Peyer's patch (tissue), 4 donors: Measurements from ENCODE around the gene MTMR6. TPM values are rescaled to one million over a fixed set of nuclear protein-coding genes. Genes with fewer than 3 reads are reported as not detected.

Source experiments
- DNase-seq, 3 donors: peaks; one replicate each; pipeline ENCODE4 v3.0.0-alpha.2; 2017 to 2019
- H3K27ac ChIP-seq, 4 donors: fragments of 200-600 bp; sonication (generic); one replicate each; pipeline ENCODE4 v1.5.1; 2016 to 2019
- H3K27me3 ChIP-seq, 2 donors: fragments of 200-600 bp; sonication (generic); one replicate each; pipeline ENCODE4 v1.5.1; 2019
- H3K36me3 ChIP-seq, 3 donors: fragments of 200-600 bp; sonication (generic); one replicate each; pipeline ENCODE4 v1.5.1; 2016 to 2019
- H3K4me1 ChIP-seq, 4 donors: fragments of 200-600 bp; sonication (generic); one replicate each; pipeline ENCODE4 v1.5.1; 2016 to 2019
- H3K4me3 ChIP-seq, 4 donors: fragments of 200-600 bp; sonication (generic); 1 replicate in 3 of 4; 2 replicates in 1 of 4; pipeline ENCODE4 v1.5.1; 2016 to 2019; ENCODE audit warnings: mild to moderate bottlenecking in 1 of 4
- H3K9me3 ChIP-seq, 4 donors: fragments of 200-600 bp; sonication (generic); one replicate each; pipeline ENCODE4 v1.5.1; 2016 to 2019; ENCODE audit warnings: mild to moderate bottlenecking in 1 of 4
- POLR2A ChIP-seq, 2 donors: fragments of 450-650 bp; IDR thresholded peaks; one replicate each; pipeline ENCODE4 v1.5.1; 2017; ENCODE audit warnings: antibody characterized with exemption in 2 of 2, mild to moderate bottlenecking in 2 of 2, moderate library complexity in 2 of 2
- total RNA-seq, 4 donors: library from RNA; depleted of rRNA; stranded (reverse); fragments of >200 nt; gene quantifications; one replicate each; pipeline ENCODE4 v1.1.0, GENCODE V29; 2016
- TF ChIP-seq, protein P1 (sequence below), 6 experiments: fragments of 450-650 bp in 4 of 6; fragments of 200-600 bp in 2 of 6; sonication (generic) in 1 of 6; IDR thresholded peaks; one replicate each; pipeline ENCODE4 v1.5.1; 2017 to 2019; ENCODE audit warnings: antibody characterized with exemption in 6 of 6, mild to moderate bottlenecking in 3 of 6, moderate library complexity in 1 of 6

The MTMR6 gene
- total RNA-seq, 4 donors from 2014 or later = 6.4 to 14.9 (median 10.6) TPM

DNA sequence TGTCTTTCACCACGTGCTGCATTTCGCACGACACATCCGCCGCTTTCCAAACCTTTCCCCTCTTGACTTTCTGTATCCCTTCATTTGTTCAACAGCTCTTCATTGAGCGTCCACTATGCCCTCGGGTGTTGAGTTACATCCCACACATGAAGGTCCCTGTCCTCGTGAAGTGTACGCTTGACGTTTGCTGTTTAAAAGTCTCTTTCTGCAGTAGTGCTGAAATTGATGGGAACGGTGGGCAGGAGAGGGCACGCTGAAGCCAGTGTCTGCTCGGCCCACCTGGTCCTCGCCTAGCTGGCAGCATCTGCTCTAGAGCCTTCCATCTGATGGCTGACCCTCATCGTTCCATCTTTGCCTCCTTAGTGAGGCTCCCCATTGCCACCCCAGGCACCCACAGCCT lies 59.6 kb downstream of the MTMR6 start:
- no peak overlapping the region for H3K4me3 ChIP-seq
- no peaks in the 10 kb centered on the region for H3K4me1 ChIP-seq
- no peaks in the 10 kb centered on the region for H3K9me3 ChIP-seq
- TF ChIP-seq POLR2A (IDR thresholded peaks at IDR 0.05) = no peak
- TF ChIP-seq, protein P1, sequence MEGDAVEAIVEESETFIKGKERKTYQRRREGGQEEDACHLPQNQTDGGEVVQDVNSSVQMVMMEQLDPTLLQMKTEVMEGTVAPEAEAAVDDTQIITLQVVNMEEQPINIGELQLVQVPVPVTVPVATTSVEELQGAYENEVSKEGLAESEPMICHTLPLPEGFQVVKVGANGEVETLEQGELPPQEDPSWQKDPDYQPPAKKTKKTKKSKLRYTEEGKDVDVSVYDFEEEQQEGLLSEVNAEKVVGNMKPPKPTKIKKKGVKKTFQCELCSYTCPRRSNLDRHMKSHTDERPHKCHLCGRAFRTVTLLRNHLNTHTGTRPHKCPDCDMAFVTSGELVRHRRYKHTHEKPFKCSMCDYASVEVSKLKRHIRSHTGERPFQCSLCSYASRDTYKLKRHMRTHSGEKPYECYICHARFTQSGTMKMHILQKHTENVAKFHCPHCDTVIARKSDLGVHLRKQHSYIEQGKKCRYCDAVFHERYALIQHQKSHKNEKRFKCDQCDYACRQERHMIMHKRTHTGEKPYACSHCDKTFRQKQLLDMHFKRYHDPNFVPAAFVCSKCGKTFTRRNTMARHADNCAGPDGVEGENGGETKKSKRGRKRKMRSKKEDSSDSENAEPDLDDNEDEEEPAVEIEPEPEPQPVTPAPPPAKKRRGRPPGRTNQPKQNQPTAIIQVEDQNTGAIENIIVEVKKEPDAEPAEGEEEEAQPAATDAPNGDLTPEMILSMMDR (IDR thresholded peaks at IDR 0.05) = no peak
- peaks cover 0 to 4% of the 10 kb centered on the region in 2 donors for H3K27me3 ChIP-seq
- no peak for DNase-seq
- H3K27ac ChIP-seq = no peak overlapping the region
- no peaks in the 10 kb centered on the region for H3K36me3 ChIP-seq

DNA sequence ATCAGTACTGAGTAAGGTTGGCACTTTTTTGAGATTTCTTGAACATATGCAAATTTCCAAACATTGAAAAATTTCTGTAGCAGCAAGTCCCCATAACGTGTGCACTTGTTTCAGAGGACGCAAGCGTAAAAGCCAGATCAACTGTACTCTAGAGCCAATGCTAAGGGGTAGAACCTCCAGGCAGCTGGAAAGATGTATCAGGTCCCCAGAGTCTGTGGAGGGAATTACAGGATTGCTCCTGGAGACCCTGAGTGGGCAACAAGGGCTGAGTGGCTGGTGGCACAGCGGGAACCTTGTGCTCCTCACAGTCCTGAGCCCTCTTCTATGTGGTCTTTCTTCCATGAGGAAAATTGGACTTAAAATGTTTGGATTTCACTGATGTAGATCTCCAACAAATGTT lies 61.3 kb downstream of the MTMR6 start:
- Histone ChIP-seq H3K36me3 (no peaks in the 10 kb centered on the region), H3K27ac (no peak overlapping the region), H3K4me1 (no peaks in the 10 kb centered on the region), H3K4me3 (no peak overlapping the region), H3K27me3 (peaks cover 0 to 4% of the 10 kb centered on the region in 2 donors), H3K9me3 (no peaks in the 10 kb centered on the region)
- no peak for DNase-seq
- TF ChIP-seq, protein P1 (IDR thresholded peaks at IDR 0.05) = no peak
- no peak for TF ChIP-seq POLR2A (IDR thresholded peaks at IDR 0.05)

DNA sequence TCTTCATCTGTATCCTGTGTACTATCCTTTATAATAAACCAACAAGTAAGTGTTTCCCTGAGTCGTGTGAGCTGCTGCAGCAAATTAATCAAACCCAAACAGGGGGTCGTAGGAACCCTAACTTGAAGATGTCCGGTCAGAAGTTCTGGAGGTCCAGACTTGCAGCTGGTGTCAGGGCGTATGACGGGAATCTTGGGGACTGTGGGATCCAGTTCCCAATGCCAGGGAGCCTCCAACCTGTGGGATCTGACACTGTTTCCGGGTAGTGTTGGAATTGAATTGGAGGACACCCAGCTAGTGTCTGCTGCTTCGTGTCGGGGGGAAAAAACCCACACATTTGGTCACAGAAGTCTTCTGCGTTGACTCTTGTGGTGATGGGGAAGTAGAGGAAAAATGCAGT lies 63.1 kb downstream of the MTMR6 start:
- DNase-seq = no peak
- no peak overlapping the region for H3K4me3 ChIP-seq

DNA sequence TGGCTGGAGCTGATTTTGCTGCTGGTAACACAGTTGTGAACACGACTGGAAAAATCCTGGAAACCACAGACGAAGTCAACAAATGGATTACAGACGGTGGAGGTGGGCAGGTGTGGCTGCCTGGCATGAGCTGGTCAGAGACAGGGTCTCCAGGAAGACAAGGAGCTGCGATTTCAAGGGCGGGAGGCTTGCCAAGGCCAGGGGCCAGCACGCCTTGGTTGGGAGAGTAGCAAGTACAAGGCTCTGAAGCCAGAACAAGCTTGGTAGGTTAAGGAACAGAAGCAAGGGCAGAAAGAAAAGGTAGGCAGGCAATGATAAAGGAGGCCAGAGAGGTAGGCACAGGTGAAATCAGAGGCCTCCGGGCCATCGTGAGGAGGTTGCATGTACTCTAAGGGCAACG lies 64.5 kb downstream of the MTMR6 start:
- TF ChIP-seq, protein P1 (IDR thresholded peaks at IDR 0.05) = no peak
- TF ChIP-seq POLR2A (IDR thresholded peaks at IDR 0.05) = no peak
- no peak overlapping the region for H3K4me3 ChIP-seq
- H3K9me3 ChIP-seq = no peaks in the 10 kb centered on the region
- H3K4me1 ChIP-seq = no peaks in the 10 kb centered on the region
- H3K27ac ChIP-seq = no peak overlapping the region
- no peaks in the 10 kb centered on the region for H3K27me3 ChIP-seq
- H3K36me3 ChIP-seq = no peaks in the 10 kb centered on the region
- DNase-seq = no peak

More for the DNA sequence above, 63.1 kb downstream of the MTMR6 start:
- no peak overlapping the region for H3K27ac ChIP-seq
- H3K27me3 ChIP-seq = no peaks in the 10 kb centered on the region
- no peaks in the 10 kb centered on the region for H3K9me3 ChIP-seq
- H3K36me3 ChIP-seq = no peaks in the 10 kb centered on the region
- H3K4me1 ChIP-seq = no peaks in the 10 kb centered on the region
- TF ChIP-seq, protein P1 (IDR thresholded peaks at IDR 0.05) = no peak
- no peak for TF ChIP-seq POLR2A (IDR thresholded peaks at IDR 0.05)

DNA sequence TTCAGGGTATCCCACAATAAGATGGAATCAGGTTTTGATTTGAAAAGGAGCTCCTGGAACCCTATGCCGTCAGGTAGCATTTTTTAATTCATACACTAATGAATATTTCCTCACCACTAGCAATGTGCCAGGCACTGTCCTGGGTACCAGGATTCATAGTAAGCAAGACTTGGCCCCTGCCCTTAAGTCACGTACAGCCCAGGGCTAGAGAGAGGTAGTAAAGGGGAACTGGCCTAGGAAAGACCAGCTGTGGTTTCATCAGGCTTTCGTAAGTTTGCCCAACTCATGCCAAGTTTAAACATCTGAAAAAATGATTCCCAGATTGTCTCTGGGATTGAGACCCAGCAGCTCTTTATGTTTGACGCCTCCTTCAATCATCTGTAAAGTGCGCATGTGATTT lies 69.3 kb downstream of the MTMR6 start:
- no peaks in the 10 kb centered on the region for H3K9me3 ChIP-seq

More for the DNA sequence above, 69.3 kb downstream of the MTMR6 start:
- H3K27me3 ChIP-seq = no peaks in the 10 kb centered on the region
- DNase-seq = no peak
- TF ChIP-seq, protein P1 (IDR thresholded peaks at IDR 0.05) = no peak
- TF ChIP-seq POLR2A (IDR thresholded peaks at IDR 0.05) = no peak
- no peaks in the 10 kb centered on the region for H3K4me1 ChIP-seq
- H3K4me3 ChIP-seq = no peak overlapping the region
- no peak overlapping the region for H3K27ac ChIP-seq
- H3K36me3 ChIP-seq = no peaks in the 10 kb centered on the region
